Measurements from ENCODE around the gene SPDYE2B.
"Not testable (repeated sequence)": the region's sequence is repeated elsewhere in the genome, so short reads cannot be mapped to it uniquely, and the experiment has no call there.

GRCh38 chr7:102675545-102675944 lies 25.4 kb downstream of the SPDYE2B start:
- TF ChIP-seq CTCF (IDR thresholded peaks at IDR 0.05); EZH2 (IDR thresholded peaks at IDR 0.05; ENCODE audit: borderline replicate concordance, insufficient read depth, low read depth, low read length, poor library complexity, severe bottlenecking): not testable (repeated sequence)

Measured in B cell (primary cell).